H1 (cell line): ENCODE data around the gene ZNF518B. TPM values are rescaled to one million over a fixed set of nuclear protein-coding genes. Genes with fewer than 3 reads are reported as not detected.

Experiments
- CTCF ChIA-PET: fragments of 300-600 bp; sonication (Branson Sonifier 250); formaldehyde crosslinking; loops from one replicate; lab custom pipeline; 2021; ENCODE audit not compliant: partially characterized antibody; lab: Charles Lee
- POLR2A ChIA-PET: fragments of 300-600 bp; sonication (Branson Sonifier 250); formaldehyde crosslinking; loops from one replicate; lab custom pipeline; 2021; ENCODE audit warnings: inconsistent platforms; ENCODE audit not compliant: partially characterized antibody; lab: Charles Lee
- DNase-seq, 2 experiments: peaks; one replicate each; pipeline versions ENCODE4 v3.0.0 to v3.0.0-alpha.2; 2010 to 2022; ENCODE audit warnings: low spot score in 2 of 2, low read depth in 1 of 2, mixed read lengths in 1 of 2
- FAIRE-seq: peaks from 2 replicates; lab custom pipeline; 2011; peaks lifted over from hg19 to GRCh38; lab: Jason Lieb, UNC
- H2AFZ ChIP-seq: 2 replicates; pipeline ENCODE4 v1.8.1; 2012; ENCODE audit warnings: low read length, inconsistent platforms
- H2AK5ac ChIP-seq: 2 replicates; pipeline ENCODE4 v1.6.1; 2013; ENCODE audit warnings: low read depth, low read length
- H2BK120ac ChIP-seq: replicated peaks from 2 replicates; pipeline ENCODE3; 2013; ENCODE audit warnings: low read depth, low read length, inconsistent platforms
- H2BK12ac ChIP-seq: 2 replicates; pipeline ENCODE4 v1.6.1; 2013; ENCODE audit warnings: low read depth, low read length
- H2BK15ac ChIP-seq: 2 replicates; pipeline ENCODE4 v1.6.1; 2013; ENCODE audit warnings: low read length
- H2BK20ac ChIP-seq: 2 replicates; pipeline ENCODE4 v1.6.1; 2013; ENCODE audit warnings: low read length
- H2BK5ac ChIP-seq: 2 replicates; pipeline ENCODE4 v1.6.1; 2013; ENCODE audit warnings: low read depth, low read length
- H3K14ac ChIP-seq: 2 replicates; pipeline ENCODE4 v1.6.1; 2013; ENCODE audit warnings: inconsistent platforms; ENCODE audit not compliant: insufficient read length
- H3K18ac ChIP-seq: 2 replicates; pipeline ENCODE4 v1.6.1; 2013; ENCODE audit warnings: low read length; ENCODE audit errors: extremely low read depth
- H3K23ac ChIP-seq: 2 replicates; pipeline ENCODE4 v1.6.1; 2013; ENCODE audit warnings: inconsistent platforms; ENCODE audit not compliant: insufficient read length
- H3K23me2 ChIP-seq: 2 replicates; pipeline ENCODE4 v1.6.1; 2013; ENCODE audit warnings: low read depth, low read length
- H3K27ac ChIP-seq: 2 replicates; pipeline ENCODE4 v1.6.1; 2011; ENCODE audit warnings: low read depth, low read length, inconsistent platforms
- H3K27me3 ChIP-seq, 4 experiments: replicated peaks in 1 of 4; 1 replicate in 1 of 4; 2 replicates in 3 of 4; pipeline versions ENCODE4 v1.6.1 to v1.8.1; 2011 to 2013; ENCODE audit warnings: low read length in 3 of 4, mild to moderate bottlenecking in 3 of 4, inconsistent platforms in 2 of 4, mixed read lengths in 2 of 4, moderate library complexity in 1 of 4; ENCODE audit not compliant: control insufficient read depth in 3 of 4, insufficient read depth in 3 of 4; ENCODE audit errors: extremely low read depth in 1 of 4
- H3K36me3 ChIP-seq, 4 experiments: 2 replicates each; pipeline versions ENCODE4 v1.6.1 to v1.8.1; 2011 to 2013; ENCODE audit warnings: mild to moderate bottlenecking in 4 of 4, low read length in 3 of 4, moderate library complexity in 2 of 4, control low read depth in 1 of 4, inconsistent platforms in 1 of 4; ENCODE audit not compliant: insufficient read depth in 4 of 4, control insufficient read depth in 2 of 4
- H3K4ac ChIP-seq: replicated peaks from 2 replicates; pipeline ENCODE3; 2013; ENCODE audit warnings: low read length, low read depth, mixed read lengths, inconsistent platforms; ENCODE audit not compliant: insufficient read length
- H3K4me1 ChIP-seq, 4 experiments: replicated peaks in 1 of 4; 1 replicate in 1 of 4; 2 replicates in 3 of 4; pipeline versions ENCODE4 v1.6.1 to v1.8.1; 2011 to 2013; ENCODE audit warnings: low read length in 3 of 4, inconsistent platforms in 2 of 4, mixed read lengths in 1 of 4; ENCODE audit not compliant: insufficient read depth in 4 of 4, control insufficient read depth in 3 of 4
- H3K4me2 ChIP-seq, 2 experiments: 2 replicates each; pipeline versions ENCODE4 v1.6.1 to v1.8.1; 2011 to 2013; ENCODE audit warnings: low read depth in 2 of 2, low read length in 2 of 2, control low read depth in 1 of 2, inconsistent platforms in 1 of 2, mild to moderate bottlenecking in 1 of 2; ENCODE audit not compliant: insufficient read depth in 1 of 2
- H3K4me3 ChIP-seq, 4 experiments: fragments of 200-600, 300-600 bp in 1 of 4; sonication (generic), shearing (Covaris generic), sonication (Bioruptor Twin) in 1 of 4; 2 replicates each; pipeline versions ENCODE4 v1.5.1 to v1.8.1; 2011 to 2016; ENCODE audit warnings: low read length in 4 of 4, low read depth in 3 of 4, control low read depth in 2 of 4, inconsistent platforms in 2 of 4, mild to moderate bottlenecking in 2 of 4, mixed read lengths in 1 of 4, moderate library complexity in 1 of 4; ENCODE audit not compliant: insufficient read depth in 2 of 4; ENCODE audit errors: extremely low read depth in 1 of 4
- H3K56ac ChIP-seq: replicated peaks from 2 replicates; pipeline ENCODE3; 2013; ENCODE audit warnings: low read depth, mild to moderate bottlenecking, mixed read lengths, low read length, inconsistent platforms; ENCODE audit not compliant: insufficient read length
- H3K79me1 ChIP-seq: 2 replicates; pipeline ENCODE4 v1.6.1; 2013; ENCODE audit warnings: low read depth, low read length, control low read depth
- H3K79me2 ChIP-seq, 2 experiments: 2 replicates each; pipeline versions ENCODE4 v1.6.1 to v1.8.1; 2012 to 2013; ENCODE audit warnings: low read length in 2 of 2, mild to moderate bottlenecking in 2 of 2, inconsistent platforms in 1 of 2; ENCODE audit not compliant: insufficient read depth in 2 of 2, control insufficient read depth in 1 of 2
- H3K9ac ChIP-seq, 4 experiments: replicated peaks in 1 of 4; 1 replicate in 1 of 4; 2 replicates in 3 of 4; pipeline versions ENCODE4 v1.6.1 to v1.8.1; 2011 to 2013; ENCODE audit warnings: low read depth in 3 of 4, low read length in 3 of 4, control low read depth in 2 of 4, mild to moderate bottlenecking in 2 of 4, moderate library complexity in 2 of 4, inconsistent platforms in 1 of 4; ENCODE audit errors: extremely low read depth in 1 of 4
- H3K9me3 ChIP-seq, 2 experiments: 2 replicates each; pipeline versions ENCODE4 v1.6.1 to v1.8.1; 2012 to 2013; ENCODE audit warnings: mild to moderate bottlenecking in 2 of 2, moderate library complexity in 2 of 2, control low read depth in 1 of 2, inconsistent platforms in 1 of 2, low read depth in 1 of 2, low read length in 1 of 2, mixed read lengths in 1 of 2; ENCODE audit not compliant: insufficient read depth in 2 of 2
- H4K20me1 ChIP-seq, 2 experiments: replicated peaks in 1 of 2; 2 replicates each; pipeline versions ENCODE3 to v1.8.1; 2011 to 2013; ENCODE audit warnings: inconsistent platforms in 2 of 2, low read length in 2 of 2, mild to moderate bottlenecking in 1 of 2; ENCODE audit not compliant: insufficient read depth in 2 of 2, control insufficient read depth in 1 of 2
- H4K5ac ChIP-seq: 2 replicates; pipeline ENCODE4 v1.6.1; 2013; ENCODE audit warnings: low read length, low read depth, mixed read lengths, inconsistent platforms; ENCODE audit not compliant: insufficient read length
- H4K8ac ChIP-seq: 2 replicates; pipeline ENCODE4 v1.8.0; 2013; ENCODE audit warnings: mild to moderate bottlenecking, moderate library complexity, low read length, inconsistent platforms; ENCODE audit not compliant: insufficient read depth; ENCODE audit errors: extremely low read depth
- H4K91ac ChIP-seq: replicated peaks from 2 replicates; pipeline ENCODE3; 2013; ENCODE audit warnings: low read length, mixed read lengths, inconsistent platforms; ENCODE audit not compliant: insufficient read length
- CBX8 ChIP-seq: fragments of 300-800, 300-1000 bp; sonication (generic); IDR thresholded peaks from 2 replicates; pipeline ENCODE4 v1.7.1; 2016; ENCODE audit warnings: low read depth, low read length, borderline replicate concordance
- CEBPB ChIP-seq: IDR thresholded peaks from 2 replicates; pipeline ENCODE4 v1.6.1; 2012; ENCODE audit warnings: low read depth, low read length
- CHD1 ChIP-seq: IDR thresholded peaks from 2 replicates; pipeline ENCODE4 v1.6.1; 2012; ENCODE audit warnings: low read depth, low read length, improper control_type of control experiment
- CHD2 ChIP-seq: IDR thresholded peaks from 2 replicates; pipeline ENCODE4 v1.6.1; 2012; ENCODE audit warnings: low read length, improper control_type of control experiment
- CREB1 ChIP-seq: IDR thresholded peaks from 2 replicates; pipeline ENCODE4 v1.6.1; 2012; ENCODE audit warnings: inconsistent platforms
- MAFK ChIP-seq: IDR thresholded peaks from 2 replicates; pipeline ENCODE4 v1.6.1; 2012; ENCODE audit warnings: low read depth, mild to moderate bottlenecking, improper control_type of control experiment, low read length
- NRF1 ChIP-seq: IDR thresholded peaks from 2 replicates; pipeline ENCODE4 v1.6.1; 2011; ENCODE audit warnings: mild to moderate bottlenecking, low read depth, low read length, improper control_type of control experiment
- PHF8 ChIP-seq: fragments of 200-600 bp; sonication (generic); conservative IDR thresholded peaks from 2 replicates; pipeline ENCODE4 v1.7.1; 2012; ENCODE audit warnings: low read depth, mild to moderate bottlenecking, inconsistent platforms, low read length, moderate library complexity
- RBBP5 ChIP-seq: IDR thresholded peaks from 2 replicates; pipeline ENCODE4 v1.7.1; 2012; ENCODE audit warnings: low read depth, mild to moderate bottlenecking, inconsistent platforms, low read length, moderate library complexity, borderline replicate concordance
- RNF2 ChIP-seq: fragments of 200-900, 300-1000 bp; sonication (generic); IDR thresholded peaks from 2 replicates; pipeline ENCODE4 v1.7.1; 2016; ENCODE audit warnings: borderline replicate concordance, low read depth, mild to moderate bottlenecking, antibody characterized with exemption, low read length; ENCODE audit not compliant: poor library complexity, severe bottlenecking; ENCODE audit errors: missing control alignments
- SP1 ChIP-seq: IDR thresholded peaks from 2 replicates; pipeline ENCODE4 v1.6.1; 2011; ENCODE audit warnings: low read depth, low read length
- SRF ChIP-seq: IDR thresholded peaks from 2 replicates; pipeline ENCODE4 v1.6.1; 2011; ENCODE audit warnings: mild to moderate bottlenecking, low read depth, low read length, moderate library complexity
- TBP ChIP-seq: IDR thresholded peaks from 2 replicates; pipeline ENCODE4 v1.6.1; 2011; ENCODE audit warnings: low read depth, low read length, improper control_type of control experiment
- WGBS, 2 experiments: shearing (Covaris generic) in 1 of 2; methylation state at CpG; one replicate each; pipeline versions ENCODE4 v1.1.6 to v1.1.7; 2013 to 2015; ENCODE audit warnings: low lambda C conversion rate in 2 of 2, mixed read lengths in 2 of 2, inconsistent platforms in 1 of 2, low coverage in 1 of 2, missing lambda C conversion rate in 1 of 2; ENCODE audit not compliant: insufficient replicate concordance in 2 of 2, insufficient coverage in 1 of 2, insufficient read length in 1 of 2; ENCODE audit errors: extremely low coverage in 1 of 2, missing lambda C conversion rate in 1 of 2; 5-methylcytosine and 5-hydroxymethylcytosine counted together
- polyA plus RNA-seq, 7 experiments: library from polyadenylated mRNA; depleted of rRNA in 3 of 7; stranded (reverse) in 5 of 7; unstranded in 2 of 7; fragments of >200 nt in 5 of 7; fragments of 200-250 nt in 2 of 7; gene quantifications; 1 replicate in 5 of 7; 2 replicates in 1 of 7; 4 replicates in 1 of 7; pipeline versions ENCODE4 v1.2.1 to v1.2.3, GENCODE V29; 2011 to 2013; ENCODE audit warnings: missing spikeins in 2 of 7, mixed read lengths in 2 of 7
- total RNA-seq: library from RNA; stranded (reverse); fragmentation: NEBNext Ultra II Directional; extraction: Animal tissue kit (Norgen Biotek cat#: 25700); gene quantifications from 2 replicates; pipeline ENCODE4 v1.2.1, GENCODE V29; 2021
- TF ChIP-seq, protein P1 (sequence below): IDR thresholded peaks from 2 replicates; pipeline ENCODE4 v1.6.1; 2012; ENCODE audit warnings: low read length, inconsistent platforms

The ZNF518B gene
- total and polyA plus RNA-seq, 2 of the 8 experiments (the other 6 are each of a cell fraction or from before 2014, with no cell fraction given) = 2.9 to 9.0 TPM

DNA sequence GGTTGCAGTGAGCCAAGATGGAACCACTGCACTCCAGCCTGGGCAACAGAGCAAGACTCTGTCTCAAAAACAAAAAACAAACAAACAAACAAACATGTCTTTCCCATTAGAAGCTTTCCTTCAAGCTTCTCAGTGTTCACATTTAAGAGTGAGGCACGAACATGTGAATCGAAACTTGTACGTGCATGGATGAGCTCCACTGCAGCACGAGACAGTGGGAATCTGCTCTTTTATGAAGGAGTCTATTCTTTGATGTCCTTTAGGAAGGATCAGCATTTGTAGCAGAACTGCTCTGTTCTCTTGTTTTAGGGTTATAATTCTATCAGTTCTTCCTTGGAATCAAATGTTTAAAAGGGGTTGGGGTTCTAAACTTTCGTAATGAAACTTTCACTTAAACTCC lies 23.4 kb upstream of the ZNF518B start:
- POLR2A ChIA-PET = interaction anchor here (1.2 kb wide), 1 partner anchor 16 kb away, joined by 3 read pairs; no protein-coding TSS in a partner anchor
- H2BK20ac ChIP-seq = no peak overlapping the region
- H2BK15ac ChIP-seq = no peak overlapping the region
- DNase-seq = no peak
- no peaks in the 10 kb centered on the region for H3K79me2 ChIP-seq
- no peaks in the 10 kb centered on the region for H3K79me1 ChIP-seq
- H2AFZ ChIP-seq = no peak overlapping the region
- H2BK12ac ChIP-seq = no peak overlapping the region
- H2BK5ac ChIP-seq = no peak overlapping the region
- no peak overlapping the region for H3K27ac ChIP-seq
- H3K18ac ChIP-seq = no peak overlapping the region; the same call in 1 of the 2 replicates
- no peak overlapping the region for H3K9ac ChIP-seq
- no peak overlapping the region for H4K91ac ChIP-seq
- H3K4me2 ChIP-seq = no peak overlapping the region
- H3K23ac ChIP-seq = no peak overlapping the region
- no peak overlapping the region for H3K56ac ChIP-seq
- no peaks in the 10 kb centered on the region for H4K20me1 ChIP-seq
- H4K5ac ChIP-seq = no peak overlapping the region
- no peak overlapping the region for H3K14ac ChIP-seq
- H3K4ac ChIP-seq = no peak overlapping the region
- no peaks in the 10 kb centered on the region for H3K23me2 ChIP-seq
- no peak overlapping the region for H2BK120ac ChIP-seq
- H3K9me3 ChIP-seq = no peaks in the 10 kb centered on the region
- H3K36me3 ChIP-seq = no peaks in the 10 kb centered on the region
- no peaks in the 10 kb centered on the region for H3K4me1 ChIP-seq
- no peak overlapping the region for H2AK5ac ChIP-seq
- CTCF ChIA-PET = interaction anchor here (0.9 to 1.6 kb wide), 3 partner anchors 10 to 76 kb away, joined by 3 to 4 read pairs (median 3); no protein-coding TSS in a partner anchor
- H3K4me3 ChIP-seq = no peak overlapping the region
- H3K27me3 ChIP-seq = no peaks in the 10 kb centered on the region
- H4K8ac ChIP-seq = no peak overlapping the region
- FAIRE-seq = no peak
- 92% methylated on average over 5 of the region's 5 CpGs; no CpG with 5 or more reads in 1 of the 2 experiments for WGBS, 2 experiments
- TF ChIP-seq PHF8 (no peak), RNF2 (no peak), CEBPB (no peak), CHD1 (no peak), RBBP5 (no peak), CBX8 (no peak), SRF (no peak), CHD2 (no peak), TBP (no peak), MAFK (no peak), CREB1 (no peak), NRF1 (no peak), SP1 (no peak)
- TF ChIP-seq, protein P1, sequence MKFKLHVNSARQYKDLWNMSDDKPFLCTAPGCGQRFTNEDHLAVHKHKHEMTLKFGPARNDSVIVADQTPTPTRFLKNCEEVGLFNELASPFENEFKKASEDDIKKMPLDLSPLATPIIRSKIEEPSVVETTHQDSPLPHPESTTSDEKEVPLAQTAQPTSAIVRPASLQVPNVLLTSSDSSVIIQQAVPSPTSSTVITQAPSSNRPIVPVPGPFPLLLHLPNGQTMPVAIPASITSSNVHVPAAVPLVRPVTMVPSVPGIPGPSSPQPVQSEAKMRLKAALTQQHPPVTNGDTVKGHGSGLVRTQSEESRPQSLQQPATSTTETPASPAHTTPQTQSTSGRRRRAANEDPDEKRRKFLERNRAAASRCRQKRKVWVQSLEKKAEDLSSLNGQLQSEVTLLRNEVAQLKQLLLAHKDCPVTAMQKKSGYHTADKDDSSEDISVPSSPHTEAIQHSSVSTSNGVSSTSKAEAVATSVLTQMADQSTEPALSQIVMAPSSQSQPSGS = no peak
